HG02973 (cell line): ENCODE data around the gene CDSN.
"Not testable (repeated sequence)": the region's sequence is repeated elsewhere in the genome, so short reads cannot be mapped to it uniquely, and the experiment has no call there.

Experiments used
- ATAC-seq: cut with Tn5 transposase; IDR thresholded peaks from one replicate; pipeline ENCODE4 v1.9.1; 2021; ENCODE audit warnings: moderate library complexity; ENCODE audit not compliant: unreplicated experiment

The CDSN gene, protein sequence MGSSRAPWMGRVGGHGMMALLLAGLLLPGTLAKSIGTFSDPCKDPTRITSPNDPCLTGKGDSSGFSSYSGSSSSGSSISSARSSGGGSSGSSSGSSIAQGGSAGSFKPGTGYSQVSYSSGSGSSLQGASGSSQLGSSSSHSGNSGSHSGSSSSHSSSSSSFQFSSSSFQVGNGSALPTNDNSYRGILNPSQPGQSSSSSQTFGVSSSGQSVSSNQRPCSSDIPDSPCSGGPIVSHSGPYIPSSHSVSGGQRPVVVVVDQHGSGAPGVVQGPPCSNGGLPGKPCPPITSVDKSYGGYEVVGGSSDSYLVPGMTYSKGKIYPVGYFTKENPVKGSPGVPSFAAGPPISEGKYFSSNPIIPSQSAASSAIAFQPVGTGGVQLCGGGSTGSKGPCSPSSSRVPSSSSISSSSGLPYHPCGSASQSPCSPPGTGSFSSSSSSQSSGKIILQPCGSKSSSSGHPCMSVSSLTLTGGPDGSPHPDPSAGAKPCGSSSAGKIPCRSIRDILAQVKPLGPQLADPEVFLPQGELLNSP

DNA sequence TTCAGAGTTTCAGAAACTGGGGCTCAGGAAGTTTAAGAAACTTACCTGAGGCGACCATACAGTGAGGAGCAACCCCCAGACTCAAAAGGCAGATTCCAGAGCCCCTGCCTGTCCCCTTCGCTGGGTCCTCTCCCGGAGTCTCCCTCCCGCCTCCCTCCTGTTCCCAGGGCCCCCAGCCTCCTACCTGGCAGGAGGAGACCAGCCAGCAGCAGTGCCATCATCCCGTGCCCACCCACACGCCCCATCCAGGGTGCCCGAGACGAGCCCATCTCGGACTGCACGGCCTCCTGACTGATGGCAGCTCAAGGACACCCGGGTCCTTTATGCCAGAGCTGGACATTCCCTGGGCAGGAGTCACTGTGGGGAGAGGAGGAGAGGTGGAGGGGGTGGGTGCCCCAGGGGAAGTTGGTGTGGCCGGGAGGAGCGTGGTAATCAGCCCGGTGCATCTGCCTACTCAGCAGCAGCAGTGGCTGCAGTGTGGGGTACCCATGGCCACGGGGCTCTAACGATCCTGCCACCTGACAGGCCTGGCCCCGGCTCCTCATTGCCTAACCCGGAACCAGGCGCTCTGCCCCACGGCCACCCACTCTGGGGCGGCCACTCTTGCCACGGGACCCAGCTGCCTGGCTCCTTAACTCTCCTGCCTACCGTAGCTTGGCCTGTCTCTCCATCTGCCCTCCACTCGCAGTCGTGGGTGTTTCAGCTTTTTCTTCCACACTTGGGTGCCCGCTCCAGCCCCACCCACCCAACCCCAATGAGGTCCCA, at the start of gene CDSN:
CDSN (minus strand) TSS at position 296 of the 765 bp plus-strand sequence; CDS start at position 269, 27 bp downstream.
- ATAC-seq, result no peak

DNA sequence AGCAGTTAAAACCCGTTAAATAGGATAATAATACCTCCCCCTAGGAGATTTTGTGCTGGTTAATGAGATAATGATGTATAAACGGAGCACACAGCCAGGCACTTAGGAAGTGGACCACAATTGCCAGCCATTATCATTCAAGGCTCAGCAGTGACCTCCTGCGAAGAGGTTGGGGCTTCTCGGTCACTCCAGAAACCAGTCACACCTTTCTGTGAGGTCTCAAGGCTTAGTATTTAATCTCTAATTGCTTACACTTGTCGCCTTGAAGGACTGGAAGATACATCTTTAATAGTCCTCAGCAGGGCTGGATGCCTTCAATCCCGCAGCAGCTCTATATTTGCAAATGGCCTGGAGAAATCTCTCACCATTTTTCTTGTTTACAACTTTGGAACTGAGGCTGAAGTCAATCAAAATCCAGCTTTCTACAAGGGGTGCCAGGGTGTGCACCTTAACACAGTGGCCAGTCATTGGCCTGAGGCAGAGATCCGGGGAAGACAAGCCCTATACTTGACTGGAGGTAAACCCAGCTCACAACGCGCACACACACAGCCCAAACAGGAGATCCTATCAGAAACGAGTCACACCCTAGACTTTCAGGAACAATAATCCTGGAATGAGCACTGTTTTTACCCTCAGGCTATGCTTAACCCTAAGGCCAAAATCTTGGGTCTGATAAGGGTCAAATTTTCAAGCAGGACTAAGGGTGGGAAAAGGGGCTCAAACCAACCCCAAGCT, 49.0 kb upstream of the CDSN start:
- no peak for ATAC-seq

DNA sequence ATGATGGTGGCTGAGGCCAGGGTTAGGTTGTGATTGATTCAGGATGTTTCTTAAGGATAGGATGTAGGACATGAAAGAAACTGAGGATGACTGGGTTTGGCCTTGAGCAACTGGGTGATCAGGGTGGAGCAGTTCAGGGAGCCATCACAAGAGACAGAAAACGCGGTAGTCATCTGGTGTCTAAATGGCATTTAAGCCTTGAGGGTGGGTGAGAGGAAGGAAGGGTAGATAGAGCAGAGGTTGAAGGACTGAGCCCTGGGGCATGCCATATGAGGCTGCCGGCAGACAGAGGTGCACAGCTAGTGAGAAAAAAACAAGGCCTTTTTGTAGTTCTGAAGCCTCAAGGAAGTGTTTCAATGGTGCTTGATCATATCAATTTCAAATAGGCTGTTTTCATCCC, 48.4 kb upstream of the CDSN start:
- no peak for ATAC-seq

DNA sequence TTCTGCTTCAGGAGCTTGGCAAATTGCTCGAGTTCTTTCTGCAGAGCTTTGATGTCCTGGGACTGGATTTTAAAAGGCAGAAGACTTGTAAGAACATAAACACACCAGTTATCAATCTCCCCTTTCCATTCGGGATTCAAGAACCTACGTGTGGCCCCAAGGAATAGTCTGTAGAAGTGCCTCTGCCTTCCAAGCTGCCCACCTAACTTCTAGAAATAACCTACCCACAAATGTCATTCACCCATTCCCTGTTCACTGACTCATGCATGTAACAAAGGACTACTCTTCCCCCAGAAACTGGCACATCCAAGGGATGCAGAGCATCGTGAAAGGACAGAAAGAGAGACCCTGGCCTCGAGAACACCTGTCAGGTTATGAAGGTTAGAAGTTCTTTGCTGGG, 45.7 kb upstream of the CDSN start:
- no peak for ATAC-seq

DNA sequence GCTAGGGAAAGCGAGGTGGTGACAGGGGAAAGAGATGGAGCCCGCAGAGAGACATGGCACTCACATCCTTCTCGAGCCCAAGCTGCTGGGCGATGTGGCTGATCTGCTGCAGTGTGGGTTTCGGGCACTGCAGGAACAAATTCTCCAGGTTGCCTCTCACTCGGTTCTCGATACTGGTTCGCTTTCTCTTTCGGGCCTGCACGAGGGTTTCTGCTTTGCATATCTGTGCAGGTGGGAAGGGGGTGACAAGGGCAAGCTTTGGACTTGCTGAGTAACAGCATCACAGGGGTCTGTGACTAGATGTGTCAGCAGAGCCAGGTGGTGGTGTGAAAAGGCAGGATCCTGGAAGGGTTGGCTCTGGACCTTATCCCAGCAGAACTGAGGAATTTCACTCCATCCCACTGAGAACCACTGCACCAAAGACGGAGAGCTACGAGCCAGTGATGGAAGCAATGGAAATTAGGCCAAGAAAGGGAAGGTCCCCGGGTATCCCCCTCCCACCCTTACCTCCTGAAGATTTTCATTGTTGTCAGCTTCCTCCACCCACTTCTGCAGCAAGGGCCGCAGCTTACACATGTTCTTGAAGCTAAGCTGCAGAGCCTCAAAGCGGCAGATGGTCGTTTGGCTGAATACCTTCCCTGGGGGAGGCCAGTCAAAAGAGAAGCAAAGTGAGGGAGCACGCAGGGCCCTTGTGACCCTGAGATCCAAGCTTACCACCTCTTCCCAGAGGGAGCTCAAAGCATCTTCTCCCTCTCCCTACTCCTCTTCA, 45.0 kb upstream of the CDSN start:
- ATAC-seq, result peak; percentile 62

DNA sequence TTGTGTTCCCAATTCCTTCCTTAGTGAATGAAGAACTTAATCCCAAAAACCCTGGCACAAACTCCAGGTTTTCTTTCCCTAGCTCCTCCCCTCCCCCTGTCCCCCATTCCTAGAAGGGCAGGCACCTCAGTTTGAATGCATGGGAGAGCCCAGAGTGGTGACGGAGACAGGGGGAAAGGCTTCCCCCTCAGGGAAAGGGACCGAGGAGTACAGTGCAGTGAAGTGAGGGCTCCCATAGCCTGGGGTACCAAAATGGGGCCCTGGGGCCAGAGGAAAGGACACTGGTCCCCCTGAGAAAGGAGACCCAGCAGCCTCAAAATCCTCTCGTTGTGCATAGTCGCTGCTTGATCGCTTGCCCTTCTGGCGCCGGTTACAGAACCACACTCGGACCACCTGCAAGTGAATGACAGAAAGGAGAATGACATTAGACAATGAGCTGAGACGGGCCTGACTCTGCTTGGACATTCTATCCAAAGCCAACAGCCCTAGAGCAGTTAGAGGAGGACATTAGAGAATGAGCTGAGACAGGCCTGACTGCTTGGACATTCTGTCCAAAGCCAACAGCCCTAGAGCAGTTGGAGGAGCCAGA, 44.3 kb upstream of the CDSN start:
- not testable (repeated sequence) for ATAC-seq

DNA sequence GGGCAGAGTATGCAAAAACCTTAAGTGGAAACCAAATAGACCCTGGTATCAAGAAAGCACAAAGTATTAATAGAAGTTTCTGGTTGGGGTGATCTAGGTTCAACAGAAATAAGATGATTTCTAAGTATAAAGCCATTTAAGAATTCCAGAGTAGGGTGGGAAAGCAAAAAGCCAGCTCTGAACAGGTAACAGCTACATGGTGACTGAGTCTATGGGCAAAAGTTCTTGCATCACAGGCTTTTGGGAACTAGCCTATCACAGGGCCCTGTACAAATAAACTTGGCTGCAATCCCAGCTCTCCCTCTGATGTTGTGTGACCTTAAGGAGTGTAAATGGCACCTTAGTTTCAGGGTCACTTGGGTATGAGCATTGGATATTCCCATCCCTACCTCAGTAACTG, 43.7 kb upstream of the CDSN start:
- ATAC-seq, result no peak

DNA sequence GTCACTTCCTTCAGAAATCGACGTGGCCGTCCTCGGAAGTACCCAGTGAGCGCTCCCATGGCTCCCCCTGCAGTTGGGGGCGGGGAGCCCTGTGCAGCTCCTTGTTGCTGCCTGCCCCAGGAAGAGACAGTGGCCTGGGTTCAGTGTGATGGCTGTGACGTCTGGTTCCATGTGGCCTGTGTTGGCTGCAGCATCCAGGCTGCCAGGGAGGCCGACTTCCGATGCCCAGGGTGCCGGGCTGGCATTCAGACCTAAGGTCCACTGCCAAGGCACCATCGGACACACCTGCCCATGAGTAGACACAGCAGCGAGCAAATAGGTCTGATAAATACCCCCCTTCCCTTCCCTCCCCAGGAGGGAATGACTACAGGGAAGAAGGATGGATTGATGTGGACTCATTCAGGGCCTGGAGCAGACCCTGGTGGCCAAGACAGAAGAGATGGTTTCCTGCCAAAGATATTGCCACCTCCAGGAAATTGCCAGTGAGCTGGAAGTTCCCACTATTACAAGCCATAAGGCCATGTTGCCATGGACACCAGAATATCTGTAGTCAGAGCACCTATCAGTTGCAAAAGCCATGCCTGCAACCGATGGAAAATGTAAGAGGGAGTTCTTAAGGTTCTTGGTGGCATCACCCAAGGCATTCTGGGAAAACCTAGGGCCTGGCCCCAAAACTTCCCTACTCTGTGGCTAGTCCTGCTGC, 42.4 kb upstream of the CDSN start:
- ATAC-seq, result no peak

DNA sequence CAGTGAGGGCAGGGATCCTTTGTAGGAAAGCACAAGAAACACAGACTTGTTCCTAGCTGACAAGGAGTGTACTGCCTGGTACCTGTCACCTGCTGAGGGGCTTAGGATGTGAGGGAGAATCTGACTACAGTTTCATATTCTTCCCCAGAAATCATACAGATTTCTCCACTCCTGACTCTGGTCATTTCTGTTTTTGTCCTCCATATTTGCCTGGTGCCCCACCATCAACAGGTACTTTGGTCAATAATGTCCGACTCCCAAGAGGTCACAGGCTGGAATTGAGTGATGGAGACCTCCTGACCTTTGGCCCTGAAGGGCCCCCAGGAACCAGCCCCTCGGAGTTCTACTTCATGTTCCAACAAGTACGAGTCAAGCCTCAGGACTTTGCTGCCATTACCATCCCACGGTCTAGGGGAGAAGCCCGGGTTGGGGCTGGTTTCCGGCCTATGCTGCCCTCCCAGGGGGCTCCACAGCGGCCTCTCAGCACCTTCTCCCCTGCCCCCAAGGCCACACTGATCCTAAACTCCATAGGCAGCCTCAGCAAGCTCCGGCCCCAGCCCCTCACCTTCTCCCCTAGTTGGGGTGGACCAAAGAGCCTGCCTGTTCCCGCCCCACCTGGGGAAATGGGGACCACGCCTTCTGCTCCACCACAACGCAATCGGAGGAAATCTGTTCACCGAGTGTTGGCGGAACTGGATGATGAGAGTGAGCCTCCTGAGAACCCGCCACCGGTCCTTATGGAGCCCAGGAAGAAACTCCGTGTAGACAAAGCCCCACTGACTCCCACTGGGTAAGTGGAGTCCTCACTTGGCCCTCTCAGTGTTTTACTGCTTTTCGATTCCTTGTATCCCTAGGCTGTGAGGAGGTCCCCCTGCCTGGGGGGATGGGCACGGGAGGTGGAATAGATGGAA, 41.2 kb upstream of the CDSN start:
- ATAC-seq, result no peak

DNA sequence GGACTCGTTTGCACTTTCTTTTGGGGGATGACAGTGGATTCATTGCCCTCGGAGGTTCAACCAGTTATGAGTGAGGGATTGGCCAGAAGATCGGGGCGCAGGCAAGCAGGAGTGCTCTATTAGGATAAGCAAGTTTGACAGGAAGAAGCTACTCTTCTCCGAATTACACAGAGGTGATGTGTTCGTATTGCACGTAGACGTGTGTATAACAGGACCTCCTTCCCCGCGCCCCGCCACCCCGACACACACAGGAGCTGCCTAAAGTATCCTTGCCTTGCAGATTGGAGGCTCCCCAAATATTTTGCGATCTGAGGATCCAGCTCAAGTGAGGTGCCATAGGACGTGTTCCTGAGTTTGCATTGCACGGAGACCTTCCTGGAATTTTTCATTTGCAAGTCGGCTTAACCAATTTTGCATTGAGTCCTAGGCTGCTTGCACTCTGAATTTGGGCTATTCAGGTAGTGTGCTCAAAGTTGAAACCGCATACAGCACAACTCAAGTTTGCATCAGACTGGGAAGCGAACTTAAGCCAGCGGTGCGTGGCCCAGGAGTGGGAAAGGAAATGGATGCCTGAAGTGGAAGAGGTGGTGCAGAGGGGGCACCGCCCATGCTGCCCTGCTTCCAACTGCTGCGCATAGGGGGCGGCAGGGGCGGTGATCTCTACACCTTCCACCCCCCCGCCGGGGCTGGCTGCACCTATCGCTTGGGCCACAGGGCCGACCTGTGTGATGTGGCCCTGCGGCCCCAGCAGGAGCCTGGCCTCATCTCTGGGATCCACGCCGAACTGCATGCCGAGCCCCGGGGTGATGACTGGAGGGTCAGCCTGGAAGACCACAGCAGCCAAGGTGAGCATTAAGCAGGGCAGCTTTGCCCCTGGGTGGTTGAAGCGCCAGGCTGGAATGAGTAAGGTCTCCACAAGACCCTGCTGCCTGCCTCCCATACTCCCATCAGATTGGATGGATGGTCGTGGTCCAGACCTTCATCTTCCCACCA, 38.9 kb upstream of the CDSN start:
- peak; percentile 26 for ATAC-seq

DNA sequence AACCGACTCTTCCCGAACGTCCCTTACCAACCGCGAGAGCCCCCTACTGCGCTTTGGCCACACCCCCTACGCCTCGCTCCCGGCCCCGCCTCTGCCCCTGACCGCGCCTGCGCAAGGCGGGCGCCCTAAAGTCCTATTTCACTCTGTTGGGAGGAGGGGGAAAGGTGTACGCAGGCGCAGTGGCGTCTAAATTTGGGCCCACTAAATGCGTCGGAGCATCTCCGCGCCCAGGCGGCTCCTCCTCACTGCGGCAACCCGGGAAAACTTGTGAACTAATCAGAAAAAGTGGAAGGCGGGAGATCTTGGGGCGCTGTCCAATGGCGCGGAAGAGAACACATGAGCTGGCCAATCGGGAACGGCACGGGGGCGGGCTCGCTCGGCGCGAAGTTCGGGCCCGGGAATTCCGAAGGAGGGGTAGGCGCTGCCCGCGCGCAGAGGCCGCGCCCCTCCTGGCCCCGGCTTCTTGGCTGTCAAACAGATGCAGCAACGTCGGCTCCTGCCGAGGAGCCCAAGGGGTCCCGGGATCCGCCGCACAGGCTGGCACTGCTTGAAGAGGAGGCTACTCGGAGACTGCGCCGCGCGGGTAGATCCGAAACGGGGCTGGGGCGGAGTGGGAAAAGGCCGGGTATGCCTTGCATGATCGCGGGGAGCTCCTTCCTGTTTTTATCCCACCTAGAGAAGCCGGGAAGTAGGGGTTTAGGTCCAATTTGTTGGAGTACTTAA, 38.1 kb upstream of the CDSN start, which contains the start of gene TCF19:
TCF19 (plus strand) TSS at position 450 of the 723 bp plus-strand sequence. CDS start 881 bp downstream, outside the sequence.
- peak; percentile 64 for ATAC-seq

DNA sequence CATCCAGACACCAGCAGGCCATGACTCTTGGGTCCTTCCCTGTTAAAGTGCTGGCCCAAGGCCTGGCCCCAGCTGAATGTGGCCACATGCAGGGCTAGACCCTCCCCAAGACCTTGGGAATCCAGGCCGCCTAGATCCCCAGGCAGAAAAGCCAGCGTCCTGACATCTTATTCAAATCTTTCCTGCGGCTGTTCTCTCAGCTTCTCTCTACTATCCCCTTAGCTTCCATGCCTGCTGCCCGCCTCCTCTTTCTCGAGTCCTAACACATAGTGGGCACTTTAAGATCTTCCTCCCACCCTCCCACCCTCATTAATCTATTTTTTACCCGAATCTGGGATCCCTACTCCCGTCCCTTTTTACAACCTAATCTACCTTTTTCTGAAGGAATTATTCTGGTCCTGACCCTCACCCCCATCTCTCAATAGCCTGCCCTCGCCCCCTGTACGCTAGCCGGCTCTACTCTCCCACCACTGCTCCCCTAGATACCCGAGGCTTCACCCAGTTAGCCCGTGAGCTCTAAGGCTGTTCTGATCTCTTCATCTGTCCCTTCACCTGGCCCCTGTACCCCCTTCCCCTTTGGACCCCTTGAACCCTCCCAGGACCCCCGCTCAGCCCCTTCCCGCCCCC, 37.4 kb upstream of the CDSN start, which contains the start of gene CCHCR1:
CCHCR1 (minus strand) TSS at position 290 of the 627 bp plus-strand sequence; CDS start at position 88, 202 bp downstream.
- ATAC-seq, result no peak

DNA sequence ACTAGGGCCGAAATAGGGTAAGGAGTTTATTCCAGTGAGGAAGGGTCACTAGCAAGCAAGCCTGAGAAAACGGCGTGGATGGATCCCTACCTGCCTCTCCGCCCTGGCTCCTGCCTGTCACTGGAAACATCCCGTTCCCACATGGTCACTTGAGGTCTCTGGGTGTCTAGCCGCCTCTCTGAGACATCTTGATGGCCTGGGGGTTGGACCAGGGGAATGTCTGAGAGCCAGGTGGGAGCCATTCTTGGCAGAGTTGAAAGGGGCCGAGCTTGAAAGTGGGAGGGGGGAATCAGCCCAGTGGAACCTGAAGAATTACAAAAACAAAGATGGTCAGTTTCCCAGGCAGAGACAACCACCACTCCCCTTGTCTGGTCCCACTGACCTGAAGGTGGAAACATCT, 36.4 kb upstream of the CDSN start:
- ATAC-seq, result no peak

DNA sequence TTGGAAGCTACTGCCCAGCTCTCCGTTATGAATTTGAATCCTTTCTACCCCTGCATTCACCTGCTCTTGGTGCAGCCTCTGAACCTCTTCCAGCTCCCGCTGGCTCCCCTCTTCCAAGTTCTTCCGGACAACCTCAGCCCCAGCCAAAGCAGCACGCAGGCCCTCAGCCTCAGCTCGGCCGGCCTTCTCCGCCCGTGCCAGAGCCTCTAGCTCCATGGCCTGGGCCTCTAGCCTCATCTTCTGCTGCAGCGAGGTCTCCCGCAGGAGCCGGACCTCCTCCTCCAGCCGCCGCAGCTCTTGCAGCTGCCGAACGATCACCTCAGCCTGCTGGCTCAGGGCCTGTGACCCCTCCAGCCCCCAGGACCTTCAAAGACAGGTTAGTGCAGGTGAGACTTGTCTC, 34.2 kb upstream of the CDSN start:
- no peak for ATAC-seq

DNA sequence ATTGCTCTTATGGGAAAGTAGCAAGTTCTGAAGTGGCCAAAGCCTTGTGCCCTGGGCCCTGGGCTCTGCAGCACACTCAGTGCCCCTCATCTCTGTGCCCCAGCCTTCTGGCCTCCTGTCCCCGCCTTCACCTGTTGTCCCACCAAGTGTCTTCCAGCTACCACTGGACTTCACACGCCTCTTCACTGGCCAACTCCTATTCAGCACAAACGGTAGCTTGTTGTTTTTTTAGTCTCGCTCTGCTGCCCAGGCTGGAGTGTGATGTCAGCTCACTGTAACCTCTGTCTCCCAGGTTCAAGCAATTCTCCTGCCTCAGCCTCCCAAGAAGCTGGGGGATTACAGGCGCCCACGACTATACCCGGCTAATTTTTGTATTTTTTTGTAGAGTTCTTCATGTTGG, 32.5 kb upstream of the CDSN start:
- ATAC-seq, result no peak
